Progenitor cell of endocrine pancreas (in vitro differentiated cells): ENCODE measurements around the gene ACTBL2. TPM values are rescaled to one million over a fixed set of nuclear protein-coding genes. Genes with fewer than 3 reads are reported as not detected.

ENCODE experiments used
- DNase-seq: peaks from one replicate; pipeline ENCODE4 v3.0.0; 2021; ENCODE audit warnings: low spot score; ENCODE audit not compliant: unreplicated experiment
- H3K27ac Mint-ChIP-seq: 2 replicates; pipeline ENCODE4 v1.8.0; 2021; ENCODE audit warnings: mild to moderate bottlenecking, moderate library complexity, mixed read lengths
- H3K27me3 Mint-ChIP-seq: 2 replicates; pipeline ENCODE4 v1.8.0; 2021; ENCODE audit warnings: mixed read lengths
- H3K36me3 Mint-ChIP-seq: 2 replicates; pipeline ENCODE4 v1.8.0; 2022; ENCODE audit warnings: mixed read lengths; ENCODE audit not compliant: insufficient read depth
- H3K4me1 Mint-ChIP-seq: 2 replicates; pipeline ENCODE4 v1.8.0; 2021; ENCODE audit warnings: low read depth, mixed read lengths
- H3K4me3 Mint-ChIP-seq: 2 replicates; pipeline ENCODE4 v1.8.0; 2021; ENCODE audit warnings: low read depth, mild to moderate bottlenecking, moderate library complexity, mixed read lengths
- H3K9me3 Mint-ChIP-seq: 2 replicates; pipeline ENCODE4 v1.8.0; 2021; ENCODE audit warnings: low read depth, mixed read lengths
- total RNA-seq: library from RNA; stranded (reverse); gene quantifications from 2 replicates; pipeline ENCODE4 v1.2.1, GENCODE V29; 2021
- TF ChIP-seq, protein P1 (sequence below): fragments of 200-600 bp; sonication (generic); IDR thresholded peaks from one replicate; pipeline ENCODE4 v1.5.0; 2021; ENCODE audit warnings: antibody characterized with exemption, mild to moderate bottlenecking; ENCODE audit not compliant: unreplicated experiment

The ACTBL2 gene
- total RNA-seq, 1 donor from 2014 or later = not detected

DNA sequence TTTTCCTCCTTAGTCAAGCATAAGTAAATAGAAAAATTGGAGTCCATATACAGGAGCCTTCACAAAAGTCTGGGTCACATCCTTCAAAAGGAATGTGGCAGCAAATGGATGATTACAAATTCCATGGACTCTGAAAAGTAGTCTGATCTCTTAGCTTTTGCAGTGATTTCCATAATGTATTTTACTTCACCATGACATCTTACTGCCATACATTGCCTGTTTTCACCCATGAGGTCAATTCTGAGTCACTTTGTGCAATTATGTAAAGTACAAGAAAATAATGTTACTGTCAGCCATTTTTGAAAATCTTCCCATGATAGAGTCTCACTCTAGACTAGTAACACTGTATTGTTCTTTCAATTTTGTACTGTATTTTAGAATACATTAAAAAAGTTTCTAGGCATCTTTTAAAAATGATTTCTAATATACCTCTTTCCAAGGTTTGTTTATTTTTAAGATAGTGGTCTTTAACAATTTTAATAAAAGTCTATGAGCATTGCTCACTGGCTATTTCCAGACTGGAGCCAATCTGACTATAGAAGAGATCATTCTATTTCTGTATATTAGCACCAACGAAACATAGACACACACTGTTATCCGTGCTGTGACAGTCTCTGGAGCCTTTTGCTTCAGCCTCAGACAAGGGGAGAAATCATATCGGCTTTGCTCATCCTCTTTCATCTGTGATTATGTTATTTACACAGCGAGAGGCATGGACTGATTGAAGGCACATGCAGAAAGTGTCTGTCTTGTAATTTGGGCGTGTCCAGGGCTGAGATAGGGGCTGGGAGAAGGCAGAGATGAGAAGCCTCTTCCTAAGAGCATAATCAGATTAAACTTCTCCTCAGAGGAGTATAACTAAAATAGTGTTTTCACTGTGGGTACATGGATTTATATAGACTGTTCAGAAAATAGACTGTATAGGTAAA lies 22.9 kb upstream of the ACTBL2 start:
- peaks cover 41% of the 10 kb centered on the region for H3K4me1 Mint-ChIP-seq
- no peak overlapping the region for H3K4me3 Mint-ChIP-seq
- no peak overlapping the region for H3K27ac Mint-ChIP-seq
- no peaks in the 10 kb centered on the region for H3K36me3 Mint-ChIP-seq
- H3K9me3 Mint-ChIP-seq = no peaks in the 10 kb centered on the region
- H3K27me3 Mint-ChIP-seq = peaks cover 3% of the 10 kb centered on the region
- DNase-seq = no peak
- TF ChIP-seq, protein P1, sequence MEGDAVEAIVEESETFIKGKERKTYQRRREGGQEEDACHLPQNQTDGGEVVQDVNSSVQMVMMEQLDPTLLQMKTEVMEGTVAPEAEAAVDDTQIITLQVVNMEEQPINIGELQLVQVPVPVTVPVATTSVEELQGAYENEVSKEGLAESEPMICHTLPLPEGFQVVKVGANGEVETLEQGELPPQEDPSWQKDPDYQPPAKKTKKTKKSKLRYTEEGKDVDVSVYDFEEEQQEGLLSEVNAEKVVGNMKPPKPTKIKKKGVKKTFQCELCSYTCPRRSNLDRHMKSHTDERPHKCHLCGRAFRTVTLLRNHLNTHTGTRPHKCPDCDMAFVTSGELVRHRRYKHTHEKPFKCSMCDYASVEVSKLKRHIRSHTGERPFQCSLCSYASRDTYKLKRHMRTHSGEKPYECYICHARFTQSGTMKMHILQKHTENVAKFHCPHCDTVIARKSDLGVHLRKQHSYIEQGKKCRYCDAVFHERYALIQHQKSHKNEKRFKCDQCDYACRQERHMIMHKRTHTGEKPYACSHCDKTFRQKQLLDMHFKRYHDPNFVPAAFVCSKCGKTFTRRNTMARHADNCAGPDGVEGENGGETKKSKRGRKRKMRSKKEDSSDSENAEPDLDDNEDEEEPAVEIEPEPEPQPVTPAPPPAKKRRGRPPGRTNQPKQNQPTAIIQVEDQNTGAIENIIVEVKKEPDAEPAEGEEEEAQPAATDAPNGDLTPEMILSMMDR = no peak

DNA sequence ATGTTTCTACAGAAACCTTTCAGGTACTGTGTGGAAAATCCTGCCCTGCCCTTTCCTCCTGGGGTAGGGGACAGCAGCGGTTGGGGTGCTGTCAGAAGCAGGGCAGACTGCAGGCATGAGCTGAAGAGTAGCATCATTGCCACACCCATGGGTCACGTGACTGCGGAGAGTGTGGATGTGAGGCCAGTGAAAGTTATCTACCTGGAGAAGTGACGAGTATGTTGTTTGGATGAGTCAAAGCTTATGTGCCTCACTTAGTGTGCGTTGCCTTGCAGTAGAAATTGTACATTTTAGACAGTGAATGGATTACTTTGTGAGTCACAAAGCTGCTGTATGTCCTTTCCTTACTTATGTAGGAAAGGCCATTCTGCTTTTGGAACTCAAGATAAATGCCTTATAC lies 21.7 kb upstream of the ACTBL2 start:
- Mint-ChIP-seq H3K27me3 (no peaks in the 10 kb centered on the region), H3K27ac (no peak overlapping the region)

DNA sequence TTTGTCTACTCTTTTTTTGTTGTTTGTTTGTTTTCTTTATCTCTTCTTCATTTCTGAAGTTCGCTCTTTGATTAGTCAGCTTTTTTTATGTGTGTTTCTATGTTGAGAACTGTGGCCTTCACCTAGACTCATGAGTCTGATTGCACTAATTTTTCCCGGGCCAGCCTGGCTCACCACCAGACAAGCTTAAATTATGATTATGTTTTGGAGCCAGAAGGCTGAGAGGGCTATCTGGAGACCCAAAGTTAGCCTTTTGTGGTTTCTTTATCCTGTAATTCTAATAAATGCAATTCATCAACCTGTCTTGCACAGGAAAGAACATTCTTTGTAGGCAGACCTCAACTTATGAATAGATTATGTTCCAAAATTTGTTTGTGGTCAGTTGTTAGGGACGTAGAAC lies 20.8 kb upstream of the ACTBL2 start:
- DNase-seq = no peak
- Mint-ChIP-seq H3K36me3 (no peaks in the 10 kb centered on the region), H3K4me3 (no peak overlapping the region), H3K27me3 (peaks cover under 1% of the 10 kb centered on the region), H3K4me1 (peaks cover 45% of the 10 kb centered on the region), H3K9me3 (no peaks in the 10 kb centered on the region), H3K27ac (no peak overlapping the region)
- TF ChIP-seq, protein P1 = no peak

More for the DNA sequence above, 21.7 kb upstream of the ACTBL2 start:
- no peaks in the 10 kb centered on the region for H3K9me3 Mint-ChIP-seq
- TF ChIP-seq, protein P1 = no peak
- no peak overlapping the region for H3K4me3 Mint-ChIP-seq
- DNase-seq = no peak
- no peaks in the 10 kb centered on the region for H3K36me3 Mint-ChIP-seq
- peaks cover 45% of the 10 kb centered on the region for H3K4me1 Mint-ChIP-seq

DNA sequence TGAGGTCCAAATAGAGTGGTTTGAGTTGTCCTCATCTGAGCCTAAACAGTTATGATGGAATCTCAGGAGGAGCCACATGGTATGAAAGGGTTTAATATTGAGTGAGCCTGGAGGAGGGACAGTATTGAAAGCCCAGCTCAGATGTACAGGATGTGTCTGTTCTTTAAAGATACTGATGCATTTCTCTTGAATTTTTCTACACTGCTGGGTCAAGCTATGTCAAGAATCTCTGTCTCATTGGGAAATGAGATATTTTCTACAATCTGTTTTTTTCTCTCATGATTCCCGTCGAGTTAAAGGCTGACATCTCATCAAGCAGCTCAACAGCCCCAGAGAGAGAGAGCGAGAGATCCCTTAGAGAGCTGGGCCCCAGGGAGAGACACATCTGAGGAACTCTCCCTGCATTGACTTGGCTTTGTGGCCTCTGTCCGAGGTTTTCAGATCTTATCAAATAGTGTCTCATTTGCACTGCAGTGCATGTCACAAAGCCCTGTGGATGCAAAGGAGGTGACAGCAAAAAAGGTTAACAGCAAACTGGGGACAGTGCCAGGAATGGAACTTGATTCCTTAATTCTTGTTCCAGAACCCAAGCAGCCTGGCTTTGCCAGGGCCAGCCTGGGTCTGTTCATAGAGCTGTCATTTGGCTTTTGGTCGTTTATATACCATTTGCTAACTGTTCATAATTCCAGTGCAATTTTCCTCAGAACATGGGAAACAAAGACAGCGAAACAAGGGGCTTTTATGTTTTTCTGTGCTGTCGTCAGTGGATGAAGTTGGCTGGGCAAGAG lies 19.0 kb upstream of the ACTBL2 start:
- H3K9me3 Mint-ChIP-seq = no peaks in the 10 kb centered on the region
- no peak for DNase-seq
- TF ChIP-seq, protein P1 = no peak
- H3K4me3 Mint-ChIP-seq = no peak overlapping the region
- H3K4me1 Mint-ChIP-seq = peaks cover 45% of the 10 kb centered on the region
- H3K36me3 Mint-ChIP-seq = no peaks in the 10 kb centered on the region
- peak overlapping the region; percentile 76 for H3K27ac Mint-ChIP-seq
- H3K27me3 Mint-ChIP-seq = peaks cover 3% of the 10 kb centered on the region
